Measurements from ENCODE around the gene CIPC. TPM values are rescaled to one million over a fixed set of nuclear protein-coding genes. Genes with fewer than 3 reads are reported as not detected.

CIPC gene
- total and polyA plus RNA-seq, 2 experiments from 2014 or later: 16.5 to 35.3 TPM

- Histone ChIP-seq H3K4me3 (no peak overlapping the region), H3K36me3 (no peaks in the 10 kb centered on the region), H3K9me3 (ENCODE audit: low read depth) (no peaks in the 10 kb centered on the region), H3K4me1 (ENCODE audit: low read depth) (no peaks in the 10 kb centered on the region), H3K27ac (no peak overlapping the region), H3K27me3 (no peaks in the 10 kb centered on the region)
- TF ChIP-seq CTCF (IDR thresholded peaks at IDR 0.05; ENCODE audit: low read depth, low read length): no peak
- no peak for DNase-seq (ENCODE audit: low read depth in 1 of 2, low spot score in 1 of 2)
Observed at GRCh38 chr14:77074969-77075368, 23.1 kb upstream of the CIPC start.

GRCh38 chr14:77076113-77076631 lies 21.9 kb upstream of the CIPC start:
- Histone ChIP-seq H3K36me3 (no peaks in the 10 kb centered on the region), H3K9me3 (ENCODE audit: low read depth) (no peaks in the 10 kb centered on the region), H3K27me3 (no peaks in the 10 kb centered on the region), H3K4me3 (no peak overlapping the region), H3K27ac (peak overlapping the region; percentile 26), H3K4me1 (ENCODE audit: low read depth) (no peaks in the 10 kb centered on the region)
- no peak for TF ChIP-seq CTCF (IDR thresholded peaks at IDR 0.05; ENCODE audit: low read depth, low read length)
- DNase-seq (ENCODE audit: low read depth in 1 of 2, low spot score in 1 of 2): peak in 1 of 2 donors; percentile 96

GRCh38 chr14:77077040-77077439 lies 21.0 kb upstream of the CIPC start:
- Histone ChIP-seq H3K27me3 (no peaks in the 10 kb centered on the region), H3K4me3 (no peak overlapping the region), H3K4me1 (ENCODE audit: low read depth) (no peaks in the 10 kb centered on the region), H3K36me3 (no peaks in the 10 kb centered on the region), H3K27ac (no peak overlapping the region), H3K9me3 (ENCODE audit: low read depth) (no peaks in the 10 kb centered on the region)
- TF ChIP-seq CTCF (IDR thresholded peaks at IDR 0.05; ENCODE audit: low read depth, low read length): peak; percentile 16
- peak in 1 of 2 donors; percentile 47 for DNase-seq (ENCODE audit: low read depth in 1 of 2, low spot score in 1 of 2)

- TF ChIP-seq CTCF (IDR thresholded peaks at IDR 0.05; ENCODE audit: low read depth, low read length): no peak
- no peaks in the 10 kb centered on the region for H3K27me3 ChIP-seq
- H3K27ac ChIP-seq: no peak overlapping the region
- H3K4me3 ChIP-seq: no peak overlapping the region
- no peaks in the 10 kb centered on the region for H3K9me3 ChIP-seq (ENCODE audit: low read depth)
- no peak for DNase-seq (ENCODE audit: low read depth in 1 of 2, low spot score in 1 of 2)
- H3K4me1 ChIP-seq (ENCODE audit: low read depth): peaks cover 20% of the 10 kb centered on the region
- no peaks in the 10 kb centered on the region for H3K36me3 ChIP-seq
Observed at GRCh38 chr14:77082356-77082755, 15.7 kb upstream of the CIPC start.

GRCh38 chr14:77083082-77083481 lies 15.0 kb upstream of the CIPC start:
- TF ChIP-seq CTCF (IDR thresholded peaks at IDR 0.05; ENCODE audit: low read depth, low read length): no peak
- Histone ChIP-seq H3K27me3 (no peaks in the 10 kb centered on the region), H3K27ac (no peak overlapping the region), H3K4me3 (no peak overlapping the region), H3K36me3 (no peaks in the 10 kb centered on the region), H3K4me1 (ENCODE audit: low read depth) (peaks cover 20% of the 10 kb centered on the region), H3K9me3 (ENCODE audit: low read depth) (no peaks in the 10 kb centered on the region)
- DNase-seq (ENCODE audit: low read depth in 1 of 2, low spot score in 1 of 2): no peak

- no peak overlapping the region for H3K4me3 ChIP-seq
- TF ChIP-seq CTCF (IDR thresholded peaks at IDR 0.05; ENCODE audit: low read depth, low read length): no peak
- no peak overlapping the region for H3K27ac ChIP-seq
- no peaks in the 10 kb centered on the region for H3K36me3 ChIP-seq
- no peaks in the 10 kb centered on the region for H3K9me3 ChIP-seq (ENCODE audit: low read depth)
- H3K27me3 ChIP-seq: no peaks in the 10 kb centered on the region
- peaks cover 20% of the 10 kb centered on the region for H3K4me1 ChIP-seq (ENCODE audit: low read depth)
- DNase-seq (ENCODE audit: low read depth in 1 of 2, low spot score in 1 of 2): no peak
Observed at GRCh38 chr14:77084985-77085384, 13.1 kb upstream of the CIPC start.
